ENCODE results near the gene ZNFX1.
"Not testable (repeated sequence)": the region's sequence is repeated elsewhere in the genome, so short reads cannot be mapped to it uniquely, and the experiment has no call there.

Gene ZNFX1

GRCh38 chr20:49278036-49278817 lies at the start of gene ZNFX1:
Gene ZNFX1, minus strand, starts transcription at chr20:49278057. Its CDS starts 2,218 bp downstream, at chr20:49275839.
- peak; percentile 98 for DNase-seq

GRCh38 chr20:49326026-49326425 lies 48.2 kb upstream of the ZNFX1 start:
- DNase-seq, result no peak

DNA sequence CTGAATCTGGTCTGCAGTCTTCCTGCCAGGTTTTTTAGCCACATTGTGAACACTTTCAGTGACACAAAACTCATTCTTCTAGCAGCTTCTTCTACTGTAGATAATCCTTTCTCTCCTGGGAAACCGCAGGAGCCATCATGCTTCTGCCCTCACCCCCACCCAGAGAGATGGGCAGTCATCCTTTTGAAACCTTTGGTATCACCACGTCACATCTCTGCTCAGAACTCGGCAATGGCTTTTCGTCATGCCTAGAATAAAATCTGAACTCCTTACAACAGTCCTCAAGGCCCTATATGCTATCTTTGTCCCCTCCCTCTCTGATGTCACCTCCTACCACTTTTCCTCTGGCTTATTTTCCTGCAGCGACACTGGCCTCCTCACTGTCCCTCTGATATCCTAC lies 46.4 kb upstream of the ZNFX1 start:
- DNase-seq, result no peak

DNA sequence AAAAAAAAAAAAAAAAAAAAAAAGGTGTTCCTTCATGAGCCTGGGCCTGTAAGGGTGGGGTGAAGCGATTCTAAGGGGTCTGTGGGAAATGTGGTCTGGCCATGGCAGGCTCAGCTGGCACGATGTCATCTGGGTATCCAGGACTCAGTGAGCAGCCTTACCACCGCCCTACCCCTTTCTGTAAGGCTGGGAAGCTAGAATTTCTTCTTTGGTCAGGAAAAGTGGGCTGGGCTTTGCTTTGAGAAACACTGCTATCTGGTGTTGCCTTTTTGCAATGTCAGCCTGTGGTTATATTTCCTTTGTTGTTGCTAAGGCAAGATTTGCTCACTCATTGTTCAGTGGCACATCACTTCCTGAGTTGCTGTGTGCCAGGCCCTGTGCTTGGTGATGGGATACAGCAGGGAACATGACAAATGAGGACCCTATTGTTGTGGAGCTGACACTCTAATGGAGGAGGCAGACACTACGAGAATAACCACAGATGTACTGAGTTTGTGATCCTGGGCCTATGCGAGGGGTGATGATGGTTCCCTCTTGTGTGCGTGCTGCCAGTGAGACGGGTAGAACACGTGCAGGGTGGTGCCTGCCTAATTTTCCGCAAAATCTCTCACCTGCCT lies 45.9 kb upstream of the ZNFX1 start:
- peak; percentile 36 for DNase-seq

GRCh38 chr20:49320460-49320859 lies 42.6 kb upstream of the ZNFX1 start:
- DNase-seq, result peak; percentile 28

DNA sequence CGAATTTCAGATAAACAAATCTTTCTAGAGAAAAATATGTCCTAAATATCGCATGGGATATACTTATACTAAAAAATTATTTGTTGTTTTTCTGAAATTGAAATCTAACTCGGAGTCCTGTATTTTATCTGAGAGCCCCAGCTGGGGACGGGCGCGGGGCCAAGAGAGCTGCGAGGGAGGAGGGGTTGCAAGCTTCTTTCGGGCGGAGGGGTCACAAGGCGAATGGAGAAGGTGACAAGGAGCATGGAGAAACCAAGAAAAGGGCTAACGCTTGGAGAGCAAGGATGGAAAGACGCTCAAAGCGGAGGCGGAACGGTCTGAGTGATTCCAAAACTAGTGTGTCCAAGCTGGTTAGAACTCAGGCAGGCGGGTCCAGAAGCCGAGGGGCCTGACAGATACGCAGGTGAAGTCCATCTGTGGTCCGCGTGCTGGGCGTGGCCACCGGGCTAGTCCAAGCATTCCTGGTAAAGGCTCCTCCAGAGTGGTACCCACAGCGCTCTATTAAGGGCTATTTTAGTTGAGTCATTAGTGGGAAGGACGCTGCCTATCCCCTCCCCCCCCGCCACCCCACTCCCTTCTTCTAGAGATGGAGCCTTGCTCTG lies 41.5 kb upstream of the ZNFX1 start:
- no peak for DNase-seq

GRCh38 chr20:49318430-49319207 lies 40.8 kb upstream of the ZNFX1 start:
- DNase-seq, result no peak

DNA sequence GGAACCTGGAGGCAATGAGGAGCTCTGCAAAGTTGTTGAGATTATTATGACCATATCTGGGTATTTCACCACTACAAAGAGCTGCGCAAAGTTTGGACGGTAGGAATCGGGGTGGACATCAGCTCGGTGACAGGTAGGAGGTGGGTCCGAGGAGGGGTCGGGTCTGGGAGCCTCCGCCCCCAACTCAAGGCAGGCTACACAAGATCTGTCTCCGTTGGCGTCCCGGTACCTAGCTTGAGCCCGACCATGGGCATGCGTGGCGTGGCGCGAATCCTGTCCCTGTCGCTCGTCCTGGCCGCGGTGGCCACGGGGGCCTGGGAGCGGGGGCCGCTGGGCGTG lies 40.2 kb upstream of the ZNFX1 start:
- DNase-seq, result no peak

DNA sequence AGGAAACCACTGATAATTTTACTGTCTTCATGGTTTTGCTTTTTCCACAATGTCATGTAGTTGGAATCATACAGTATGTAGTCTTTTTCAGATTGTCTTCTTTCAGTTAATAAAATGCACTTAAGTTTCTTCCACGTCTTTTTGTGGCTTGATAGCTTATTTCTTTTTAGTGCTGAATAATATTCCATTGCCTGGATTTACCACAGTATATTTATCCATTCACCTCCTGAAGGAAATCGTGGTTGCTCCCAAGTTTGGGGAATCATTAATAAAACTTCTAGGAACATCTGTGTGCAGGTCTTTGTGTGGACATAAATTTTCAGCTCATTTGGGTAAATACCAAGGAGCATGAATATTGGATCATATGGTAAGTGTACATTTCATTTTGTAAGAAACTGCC lies 38.8 kb upstream of the ZNFX1 start:
- DNase-seq, result no peak

DNA sequence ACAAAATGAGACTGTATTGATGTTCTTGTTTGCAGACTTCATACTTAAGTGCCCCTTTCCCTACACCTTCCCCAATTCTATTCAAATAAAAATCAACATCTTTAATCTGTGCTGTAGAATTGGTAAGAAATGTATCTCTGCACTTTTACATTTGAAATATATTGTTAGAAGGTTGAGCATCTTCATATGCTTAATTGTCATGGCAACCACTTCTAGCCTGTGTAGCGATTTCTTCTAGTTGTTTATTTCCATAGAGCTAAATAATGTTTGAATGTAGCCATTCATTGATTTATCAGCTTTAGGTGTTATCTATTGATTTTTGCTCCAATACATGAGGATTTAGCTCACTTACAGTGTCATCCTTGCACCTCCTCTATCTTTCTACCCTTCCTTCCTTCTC lies 37.7 kb upstream of the ZNFX1 start:
- no peak for DNase-seq

DNA sequence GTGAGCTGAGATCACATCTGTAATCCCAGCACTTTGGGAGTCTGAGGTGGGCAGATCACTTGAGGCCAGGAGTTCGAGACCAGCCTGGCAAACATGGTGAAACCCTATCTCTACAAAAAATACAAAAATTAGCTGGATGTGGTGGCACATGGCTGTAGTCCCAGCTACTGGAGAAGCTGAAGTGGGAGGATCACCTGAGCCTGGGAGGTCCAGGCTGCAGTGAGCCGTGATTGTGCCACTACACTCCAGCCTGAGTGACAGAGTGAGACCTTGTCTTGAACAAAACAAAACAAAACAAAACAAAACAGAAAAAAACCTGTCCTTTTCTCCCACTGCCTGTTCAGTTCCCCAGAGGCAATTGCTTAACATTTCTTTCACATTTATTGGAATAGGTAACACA lies 36.2 kb upstream of the ZNFX1 start:
- DNase-seq, result not testable (repeated sequence)

DNA sequence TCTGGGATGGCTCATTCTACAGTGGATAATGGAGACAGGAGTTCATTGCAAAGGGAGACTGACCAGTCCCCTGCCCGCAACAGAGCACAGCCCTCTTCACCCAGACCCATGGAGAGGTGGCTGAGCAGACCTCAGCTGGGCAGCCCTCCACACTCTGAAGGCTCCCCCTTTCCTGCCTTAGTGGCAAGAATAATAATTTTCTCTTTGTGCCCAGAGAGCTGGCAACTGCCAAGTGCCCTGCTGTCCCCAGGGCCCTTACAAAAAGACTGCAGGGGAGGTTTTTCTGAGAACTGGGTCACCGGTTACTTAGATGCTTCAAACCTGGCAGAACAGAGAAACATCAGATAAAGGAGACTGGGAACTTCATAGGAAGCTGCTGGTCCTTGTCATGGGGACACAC lies 35.4 kb upstream of the ZNFX1 start:
- no peak for DNase-seq

GRCh38 chr20:49312661-49313060 lies 34.8 kb upstream of the ZNFX1 start:
- no peak for DNase-seq

DNA sequence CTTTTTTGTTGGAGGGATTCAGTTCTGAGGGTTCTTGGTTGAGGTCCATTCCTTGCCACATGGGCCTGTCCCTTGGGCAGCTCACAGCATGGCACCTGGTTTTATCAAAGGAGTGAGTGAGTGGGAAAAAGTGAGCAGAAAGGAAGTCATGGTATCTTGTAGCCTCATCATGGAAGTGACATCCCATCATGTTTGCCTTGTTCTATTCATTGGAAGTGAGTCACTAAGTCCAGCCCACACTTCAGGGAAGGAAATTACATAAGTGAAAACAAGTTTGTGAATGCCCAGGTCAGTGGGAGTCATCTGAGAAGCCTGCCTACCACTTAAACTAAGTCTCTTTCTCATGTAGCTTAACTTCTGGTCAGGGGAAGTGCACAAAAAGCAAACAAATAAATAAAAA lies 32.8 kb upstream of the ZNFX1 start:
- no peak for DNase-seq

GRCh38 chr20:49308875-49309274 lies 31.0 kb upstream of the ZNFX1 start:
- no peak for DNase-seq

DNA sequence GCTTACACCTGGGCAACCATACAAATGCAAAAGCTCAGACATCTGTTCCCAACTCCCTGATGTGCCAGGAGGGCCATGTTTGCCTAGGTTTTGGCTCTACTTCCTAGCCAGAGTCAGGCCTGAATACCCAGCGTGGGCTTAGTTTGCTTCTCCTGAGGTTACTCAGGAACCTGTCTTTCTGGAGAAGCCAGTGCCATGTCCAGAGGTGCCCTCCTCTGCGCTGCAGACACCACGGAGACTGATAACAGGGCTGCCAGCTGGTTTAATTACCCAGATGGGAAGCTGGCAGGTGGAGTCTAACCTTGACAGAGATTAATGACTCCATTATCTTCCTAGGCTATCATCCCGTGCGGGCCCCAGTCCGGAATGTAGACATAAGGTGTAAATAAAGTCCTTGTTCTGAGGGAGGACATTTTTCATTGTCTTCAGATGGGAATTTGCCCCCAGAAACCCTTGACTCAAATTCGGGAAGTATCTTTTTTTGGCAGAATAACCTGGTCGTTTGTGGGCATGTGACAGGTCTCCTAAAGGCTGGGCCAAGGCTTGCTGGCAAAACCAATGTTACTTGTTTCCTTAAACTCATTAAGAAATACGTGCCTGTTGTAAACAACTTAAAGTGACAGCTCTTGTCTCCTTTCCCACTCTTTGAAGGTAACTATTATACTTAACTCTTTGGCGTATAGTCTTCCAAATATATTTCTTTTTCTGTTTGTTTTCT lies 29.2 kb upstream of the ZNFX1 start:
- no peak for DNase-seq

DNA sequence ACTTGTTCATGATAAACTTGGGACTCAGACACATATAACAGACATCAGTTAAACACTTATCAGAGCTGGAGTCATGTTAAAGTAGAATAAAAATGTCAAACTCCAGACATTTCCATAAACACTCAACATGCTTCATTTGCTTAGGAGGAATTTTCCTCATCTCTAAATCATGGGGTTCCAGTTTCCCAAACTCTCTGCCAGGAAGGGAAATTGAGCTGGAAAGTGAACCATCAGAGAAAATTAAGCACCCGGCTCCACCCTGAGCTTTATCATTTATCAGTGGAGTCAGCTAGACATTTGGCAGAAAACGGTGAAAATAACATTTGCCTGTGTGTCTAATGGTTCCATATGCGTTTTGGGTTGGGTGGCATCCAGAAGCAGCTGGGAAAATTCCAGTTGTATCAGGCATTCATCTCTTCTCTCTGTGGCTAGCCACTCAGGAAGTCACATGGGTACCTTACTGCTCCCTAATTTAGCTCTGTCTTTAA lies 25.3 kb upstream of the ZNFX1 start:
- no peak for DNase-seq

DNA sequence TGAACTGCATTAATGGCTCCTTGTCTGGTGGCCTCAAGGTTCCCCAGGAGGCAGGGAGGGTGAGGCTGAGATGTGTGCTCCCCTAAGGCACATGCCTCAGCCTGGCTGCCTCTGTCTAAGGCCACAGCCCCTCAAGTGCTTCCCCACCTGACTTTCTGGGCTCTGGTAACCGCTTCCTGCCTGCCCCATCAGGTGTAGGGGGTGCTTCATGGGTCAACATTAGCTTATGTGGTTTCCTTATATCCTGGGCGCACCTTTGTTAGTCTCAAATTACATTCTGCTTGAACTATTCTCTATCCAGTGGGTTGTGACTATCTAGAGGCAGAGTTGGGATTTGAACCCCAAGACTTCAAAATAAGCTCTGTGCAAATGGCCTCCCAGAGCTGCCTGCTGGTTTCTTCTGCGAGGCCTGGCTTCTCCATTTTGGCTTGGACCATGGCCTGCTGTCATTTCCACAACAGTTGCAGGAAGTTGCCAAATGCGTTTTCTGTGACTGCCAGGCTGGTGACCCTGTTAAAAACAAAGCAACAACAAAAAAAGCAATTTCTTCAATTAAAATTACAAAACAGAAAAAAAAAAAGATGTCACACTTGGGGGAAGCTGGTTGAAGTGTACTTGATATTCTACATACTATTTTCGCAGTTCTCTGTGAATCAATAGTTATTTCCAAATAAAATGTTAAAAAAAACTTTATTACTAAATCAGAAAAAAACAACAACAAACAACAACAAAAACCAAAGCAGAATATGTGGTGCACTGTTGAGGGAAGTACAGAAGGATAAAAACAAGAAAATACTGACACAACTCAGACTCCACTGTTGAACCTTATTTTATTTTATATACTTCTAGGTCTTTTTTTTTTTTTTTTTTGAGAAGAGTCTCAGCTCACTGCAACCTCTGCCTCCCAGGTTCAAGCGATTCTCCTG lies 20.0 kb upstream of the ZNFX1 start:
- DNase-seq, result no peak

DNA sequence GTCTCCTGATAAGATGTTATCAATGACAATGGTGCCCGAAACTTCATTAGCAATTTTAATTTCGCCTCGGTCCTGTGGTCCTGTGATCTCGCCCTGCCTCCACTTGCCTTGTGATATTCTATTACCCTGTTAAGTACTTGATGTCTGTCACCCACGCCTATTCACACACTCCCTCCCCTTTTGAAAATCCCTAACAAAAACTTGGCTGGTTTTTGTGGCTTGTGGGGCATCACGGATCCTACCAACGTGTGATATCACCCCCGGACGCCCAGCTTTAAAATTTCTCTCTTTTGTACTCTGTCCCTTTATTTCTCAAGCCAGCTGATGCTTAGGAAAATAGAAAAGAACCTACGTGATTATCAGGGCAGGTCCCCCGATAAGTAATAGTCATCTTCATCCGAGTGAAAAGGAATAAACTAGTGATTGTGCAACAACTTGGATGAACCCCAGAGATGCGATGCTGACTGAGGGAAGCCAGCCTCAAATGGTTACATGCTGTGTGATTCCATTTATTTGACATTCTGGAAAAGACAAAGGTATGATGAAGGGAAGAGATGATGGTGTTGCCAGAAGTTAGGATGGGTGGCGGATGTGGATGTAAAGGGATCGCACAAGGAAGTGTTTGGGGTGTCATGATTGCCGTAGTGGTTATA lies 16.3 kb upstream of the ZNFX1 start:
- not testable (repeated sequence) for DNase-seq

DNA sequence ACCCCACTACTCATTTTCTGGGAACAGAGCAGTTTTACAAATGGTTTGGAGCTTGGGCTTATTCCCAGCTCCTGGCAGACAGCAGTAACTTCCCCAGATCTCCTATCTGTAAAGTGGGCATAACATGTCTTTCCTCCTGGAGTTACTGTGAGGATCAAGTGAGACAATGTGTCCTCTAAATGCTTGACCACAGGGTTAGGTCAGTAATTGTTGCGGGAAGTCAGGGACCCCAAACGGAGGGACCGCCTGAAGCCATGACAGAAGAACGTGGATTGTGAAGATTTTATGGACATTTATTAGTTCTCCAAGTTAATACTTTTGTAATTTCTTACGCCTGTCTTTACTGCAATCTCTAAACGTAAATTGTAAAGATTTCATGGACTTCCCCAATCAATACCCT lies 15.3 kb upstream of the ZNFX1 start:
- DNase-seq, result no peak

DNA sequence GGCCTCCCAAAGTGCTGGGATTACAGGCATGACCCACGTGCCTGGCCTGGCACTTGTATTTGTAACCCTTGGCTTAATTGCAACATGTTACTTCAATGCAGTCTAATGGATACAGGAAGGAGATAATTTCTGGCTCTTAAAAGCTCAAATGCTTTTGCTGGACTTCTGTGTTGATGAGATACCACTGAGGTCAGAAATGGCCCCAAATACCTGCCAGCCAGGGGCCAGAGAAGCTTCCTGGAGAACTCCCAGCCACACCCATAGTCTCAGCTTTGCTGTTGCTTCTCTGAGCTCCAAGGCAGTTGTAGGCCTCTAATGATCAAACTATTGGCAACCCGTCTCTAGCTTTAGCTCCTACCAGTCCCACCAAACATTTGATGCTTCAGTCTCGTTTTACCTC lies 14.2 kb upstream of the ZNFX1 start:
- no peak for DNase-seq

Data from kidney glomerular epithelial cell (primary cell).